ENCODE measurements around the gene AVEN.

Gene AVEN

GRCh38 chr15:33912326-33912725 is 126.7 kb downstream of the AVEN start:
- no peak for DNase-seq (ENCODE audit: low spot score)

DNA sequence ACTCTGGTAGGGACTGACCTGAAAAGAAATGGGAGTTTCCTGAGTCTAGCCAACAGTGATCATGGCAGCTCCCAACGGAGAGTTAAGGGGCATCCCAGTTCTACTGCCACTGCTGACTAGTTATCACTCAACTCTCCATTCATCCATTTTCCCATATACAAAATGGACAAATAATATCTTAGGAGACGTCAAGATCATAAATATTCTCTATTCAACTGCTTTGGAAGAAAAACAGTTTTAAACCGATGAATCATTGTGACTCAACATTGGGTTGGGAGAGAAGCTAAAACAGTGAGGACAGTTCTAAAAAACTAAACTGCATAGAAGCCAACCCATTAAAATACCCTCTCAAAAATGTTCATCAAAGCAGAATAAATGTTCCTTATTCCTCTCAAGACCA is 128.3 kb downstream of the AVEN start:
- peak; percentile 30 for DNase-seq (ENCODE audit: low spot score)

DNA sequence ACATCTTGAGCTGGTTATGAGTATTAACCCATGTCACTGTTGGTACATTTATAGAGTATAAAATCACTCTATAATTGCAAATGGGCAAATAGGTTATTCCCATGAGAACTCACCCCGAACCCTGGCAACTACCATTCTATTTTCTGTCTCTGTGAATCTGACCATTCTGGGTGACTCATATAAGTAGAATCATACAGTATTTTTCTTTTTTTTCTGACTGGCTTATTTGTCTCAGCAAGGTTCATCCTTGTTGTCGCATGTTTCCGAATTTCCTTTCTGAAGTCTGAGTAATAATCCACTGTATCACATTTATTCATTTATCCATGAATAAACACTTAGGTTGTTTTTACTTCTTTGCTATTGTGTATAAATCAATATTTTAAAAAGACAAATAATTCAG is 130.6 kb downstream of the AVEN start:
- DNase-seq (ENCODE audit: low spot score) = no peak

DNA sequence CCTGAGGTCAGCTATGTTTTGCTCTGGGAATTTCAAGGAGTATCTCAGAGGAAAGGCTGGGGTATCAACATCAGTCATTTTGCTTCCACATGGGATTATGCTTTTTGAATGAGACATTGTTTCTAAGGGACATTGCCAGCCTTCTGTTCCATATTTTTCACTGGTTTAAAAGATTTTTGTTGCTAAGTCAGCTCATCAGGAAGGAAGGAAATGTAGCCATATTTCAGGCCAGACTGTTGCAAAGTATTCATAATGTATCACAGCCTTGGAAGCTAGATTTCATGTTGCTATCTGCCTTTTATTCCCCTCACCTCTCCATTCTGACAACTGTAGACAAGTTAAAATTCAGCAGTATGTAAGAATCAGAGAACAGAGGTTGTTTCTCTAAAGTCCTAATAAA is 131.7 kb downstream of the AVEN start:
- DNase-seq (ENCODE audit: low spot score) = no peak

DNA sequence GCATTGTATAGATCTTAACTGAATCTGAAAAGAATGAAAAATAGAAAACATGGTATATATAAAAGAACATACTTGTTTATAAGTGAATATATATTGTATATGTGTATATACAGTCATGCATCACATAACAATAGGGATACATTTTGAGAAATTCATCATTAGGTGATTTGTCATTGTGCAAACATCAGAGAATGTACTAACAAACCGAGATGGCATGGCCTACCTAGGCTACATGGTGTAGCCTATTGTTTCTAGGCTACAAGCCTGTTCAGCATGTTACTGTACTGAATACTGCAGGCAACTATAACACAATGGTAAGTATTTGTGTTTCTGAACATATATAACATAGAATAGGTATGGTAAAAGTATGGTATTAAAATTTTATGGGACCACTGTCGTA is 135.3 kb downstream of the AVEN start:
- no peak for DNase-seq (ENCODE audit: low spot score)

GRCh38 chr15:33902043-33902442 is 137.0 kb downstream of the AVEN start:
- no peak for DNase-seq (ENCODE audit: low spot score)

- no peak for DNase-seq (ENCODE audit: low spot score)
These were observed 144.8 kb downstream of the AVEN start for GRCh38 chr15:33894193-33894592.

DNA sequence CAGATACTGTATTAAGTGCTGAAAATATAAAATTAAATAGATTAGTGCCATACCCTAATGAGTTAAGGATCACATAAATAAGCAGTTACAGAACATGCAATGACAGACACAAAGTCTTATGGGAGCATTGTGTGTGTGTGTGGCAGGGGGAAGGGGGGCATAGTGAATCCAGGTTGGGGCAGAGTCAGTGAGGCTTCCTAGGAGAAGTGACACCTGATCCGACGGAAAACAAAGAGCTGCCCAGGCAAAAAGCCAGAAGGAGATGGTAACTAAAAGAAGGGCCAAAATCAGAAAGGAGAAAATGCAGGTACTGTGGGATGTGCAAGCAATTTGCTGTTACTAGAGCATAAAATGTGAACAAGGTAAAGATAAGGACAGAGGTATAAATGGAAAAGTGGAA is 150.8 kb downstream of the AVEN start:
- no peak for DNase-seq (ENCODE audit: low spot score)

- no peak for DNase-seq (ENCODE audit: low spot score)
These were observed 156.1 kb downstream of the AVEN start for GRCh38 chr15:33882921-33883320.

DNA sequence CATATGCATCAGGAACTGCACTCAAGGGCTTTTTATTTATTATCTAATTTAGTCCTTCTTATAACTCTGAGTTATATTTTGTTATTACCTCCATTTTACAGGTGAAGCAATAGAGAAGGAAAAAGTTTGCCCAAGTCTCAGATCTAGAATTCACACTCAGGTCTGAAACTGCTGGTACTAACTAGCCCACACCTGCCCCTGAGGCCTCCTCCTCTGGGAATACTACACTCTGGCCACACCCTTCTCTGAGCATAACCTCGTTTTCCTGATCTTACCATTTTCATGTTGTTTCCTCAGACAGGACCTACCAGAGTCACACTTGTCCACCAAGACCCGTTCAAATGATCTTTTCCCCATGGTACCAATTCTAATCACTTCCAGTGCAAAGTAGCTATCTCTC is 164.8 kb downstream of the AVEN start:
- DNase-seq (ENCODE audit: low spot score) = no peak

DNA sequence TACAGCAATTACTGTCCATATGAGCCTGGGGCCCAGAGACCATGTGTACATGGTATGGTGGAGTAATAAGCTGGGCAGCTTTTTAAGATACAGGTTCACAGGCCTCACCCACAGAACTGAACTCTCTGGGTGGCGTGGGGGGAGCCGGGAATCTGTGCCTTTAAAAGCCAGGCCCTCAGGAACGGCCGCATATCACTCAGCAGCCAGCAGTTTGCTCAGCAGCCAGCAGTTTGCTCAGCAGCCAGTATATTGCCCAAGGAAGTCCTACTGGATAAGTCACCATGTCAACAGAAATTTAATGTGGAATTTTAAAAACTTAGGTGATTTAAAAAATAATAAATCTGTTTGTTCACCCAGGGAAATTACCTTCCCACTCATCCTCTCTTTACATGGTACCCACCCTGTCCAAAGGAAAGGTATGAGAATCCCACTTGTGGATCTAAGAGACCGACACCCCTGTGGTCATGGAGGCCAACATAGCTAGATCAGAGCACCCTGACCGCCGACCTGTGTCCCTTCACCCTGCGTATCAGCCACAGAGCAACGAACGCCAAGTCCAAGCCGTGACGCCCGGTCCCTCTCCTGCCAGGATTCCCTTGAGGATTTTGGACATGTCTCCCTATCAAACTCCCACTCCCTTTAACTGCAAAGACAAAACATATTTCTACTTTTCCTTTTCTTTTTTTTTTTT is 166.4 kb downstream of the AVEN start:
- no peak for DNase-seq (ENCODE audit: low spot score)

GRCh38 chr15:33871980-33872379 is 167.0 kb downstream of the AVEN start:
- no peak for DNase-seq (ENCODE audit: low spot score)

DNA sequence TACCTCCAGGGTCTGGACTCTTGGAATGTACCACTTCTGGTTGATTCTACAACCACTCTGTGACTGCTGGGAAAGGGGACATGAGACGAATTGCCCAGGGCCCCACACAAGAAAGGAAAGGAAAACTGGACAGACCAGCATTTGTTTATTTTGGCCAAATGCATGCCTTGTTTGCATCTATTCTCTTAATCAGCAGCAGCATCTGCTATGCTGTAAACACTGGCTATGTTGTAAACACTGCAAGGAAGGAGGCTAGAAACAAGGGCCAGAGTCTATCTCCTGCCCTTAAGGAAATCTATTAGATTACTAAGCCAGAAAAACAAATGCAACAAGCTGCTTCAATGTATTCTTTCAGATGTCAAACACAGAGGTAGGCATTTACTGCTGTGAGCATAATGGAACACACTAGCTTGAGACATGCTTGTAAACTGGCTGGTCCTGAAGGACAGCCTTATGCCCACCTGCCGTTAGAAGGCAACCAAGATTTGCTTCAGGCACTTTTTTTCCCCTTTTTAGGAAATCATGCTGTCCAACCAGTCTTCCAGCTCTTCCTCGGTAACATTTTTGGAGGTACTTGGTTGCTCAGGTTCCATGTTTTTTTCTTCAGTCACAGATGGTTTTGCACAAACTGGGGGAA is 172.8 kb downstream of the AVEN start:
- DNase-seq (ENCODE audit: low spot score) = no peak

GRCh38 chr15:33865416-33865815 is 173.6 kb downstream of the AVEN start:
- DNase-seq (ENCODE audit: low spot score) = peak; percentile 25

DNA sequence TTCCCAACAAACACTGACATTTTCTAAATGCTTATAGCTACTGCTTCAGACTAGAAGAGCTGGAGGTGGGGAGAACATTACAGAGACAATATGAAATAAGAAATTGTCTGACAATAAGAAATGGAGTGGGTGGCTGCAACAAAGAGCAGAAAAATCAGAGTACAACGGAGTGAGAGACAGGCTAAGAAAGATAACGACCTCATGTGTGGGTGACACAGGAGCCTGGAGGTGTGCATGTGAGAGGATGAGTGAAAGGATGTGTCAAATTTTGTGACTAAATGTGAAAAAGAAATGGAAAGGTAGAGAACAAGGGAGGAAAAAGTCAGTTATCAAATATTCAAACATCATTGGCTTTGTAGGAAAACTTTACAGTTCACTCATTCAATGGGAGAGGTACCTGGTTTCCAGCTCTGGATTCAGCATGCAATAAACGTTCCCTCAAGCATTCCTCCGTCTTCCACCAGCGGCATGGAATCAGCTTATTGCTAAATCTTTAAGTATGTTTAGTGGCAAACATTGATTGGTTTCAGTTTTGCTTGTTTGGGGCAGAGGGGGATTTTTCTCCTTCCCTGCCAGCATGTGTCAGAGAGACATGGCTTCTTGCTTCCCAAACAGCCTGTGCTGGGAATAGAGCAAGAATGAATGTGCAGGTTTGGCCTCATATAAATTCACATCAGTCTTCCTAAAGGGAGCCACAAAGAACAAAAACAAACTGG is 174.5 kb downstream of the AVEN start:
- DNase-seq (ENCODE audit: low spot score) = no peak

GRCh38 chr15:33860754-33861153 is 178.2 kb downstream of the AVEN start:
- DNase-seq (ENCODE audit: low spot score) = peak; percentile 32

GRCh38 chr15:33859992-33860545 is 178.9 kb downstream of the AVEN start:
- DNase-seq (ENCODE audit: low spot score) = no peak

GRCh38 chr15:33858836-33859235 is 180.2 kb downstream of the AVEN start:
- DNase-seq (ENCODE audit: low spot score) = no peak

DNA sequence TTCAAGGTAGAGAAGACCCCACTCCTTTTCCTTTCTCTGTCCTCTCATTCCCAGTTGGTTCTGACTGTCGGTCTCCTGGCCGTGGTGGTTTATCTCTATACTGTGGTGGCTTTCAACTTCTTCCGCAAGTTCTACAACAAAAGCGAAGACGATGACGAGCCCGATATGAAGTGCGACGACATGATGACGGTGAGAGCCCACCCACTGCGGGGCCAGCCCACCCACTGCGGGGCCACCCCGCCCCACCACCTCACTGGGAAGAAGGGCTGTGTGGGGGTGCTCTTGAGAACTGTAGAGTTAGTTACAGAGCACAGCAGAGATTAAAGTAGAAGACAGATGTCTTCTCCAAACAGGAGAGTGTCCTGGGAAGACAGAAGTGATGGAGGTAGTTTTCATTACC is 181.3 kb downstream of the AVEN start:
- DNase-seq (ENCODE audit: low spot score) = no peak

DNA sequence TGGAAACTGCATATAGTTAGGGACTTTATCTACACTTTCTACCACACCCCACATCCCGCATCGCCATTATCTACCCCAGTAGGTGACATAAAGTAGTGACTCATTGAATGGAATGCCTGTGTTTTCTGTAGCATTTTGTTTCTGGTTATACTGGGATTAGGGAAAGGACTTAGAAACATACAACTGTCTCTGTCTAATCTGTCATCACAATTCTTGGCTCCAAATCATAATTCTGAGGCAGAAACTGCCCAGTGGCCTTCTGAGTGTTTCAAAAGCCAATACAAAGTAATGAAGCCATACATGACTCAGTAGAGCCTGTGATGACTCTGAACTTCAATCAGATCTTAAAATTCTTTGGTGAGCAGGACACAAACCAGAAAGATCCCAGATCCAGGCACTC is 186.4 kb downstream of the AVEN start:
- peak; percentile 62 for DNase-seq (ENCODE audit: low spot score)

DNA sequence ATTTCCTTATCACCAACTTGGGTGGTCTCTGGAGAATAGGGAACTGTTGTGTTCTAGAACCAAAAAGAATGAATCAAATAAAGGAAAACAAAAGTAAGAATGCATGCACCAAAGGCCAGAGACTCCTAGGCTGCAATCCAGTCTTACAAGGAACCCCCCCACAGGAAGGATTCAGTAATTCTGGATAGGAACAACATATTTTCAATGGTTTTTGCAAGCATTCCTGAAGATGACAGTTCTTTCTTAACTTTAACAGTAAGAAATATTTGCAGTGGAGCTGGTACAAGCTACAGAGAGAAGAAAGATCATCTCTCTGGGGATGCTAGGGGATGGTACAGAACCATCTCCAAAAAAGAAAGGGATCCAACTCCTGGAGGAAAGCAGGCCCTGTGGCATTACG is 186.9 kb downstream of the AVEN start:
- DNase-seq (ENCODE audit: low spot score) = no peak

DNA sequence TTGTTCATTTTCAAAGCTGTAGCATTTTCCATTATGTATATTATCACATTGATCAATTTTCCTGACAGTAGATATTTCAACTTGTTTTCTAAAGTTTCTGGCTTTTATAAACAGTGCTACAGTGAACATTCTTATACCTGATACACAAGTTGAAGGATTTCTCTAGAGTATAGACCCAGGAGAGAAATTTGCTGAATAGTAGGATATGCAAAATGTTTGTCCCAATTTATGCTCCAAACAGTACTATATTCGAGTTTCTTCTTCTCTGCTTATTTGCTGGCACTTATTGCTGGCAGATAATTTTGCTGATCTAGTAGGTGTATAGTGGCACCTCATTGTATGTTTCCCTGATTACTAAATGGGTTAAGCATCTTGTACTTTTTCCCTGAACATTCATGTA is 187.9 kb downstream of the AVEN start:
- no peak for DNase-seq (ENCODE audit: low spot score)

- no peak for DNase-seq (ENCODE audit: low spot score)
These were observed 191.0 kb downstream of the AVEN start for GRCh38 chr15:33848011-33848410.
